ENCODE measurements around the gene TUT1. TPM values are rescaled to one million over a fixed set of nuclear protein-coding genes. Genes with fewer than 3 reads are reported as not detected.

Gene TUT1
- total and polyA plus RNA-seq, 2 experiments from 2014 or later, result 12.8 to 22.2 TPM

DNA sequence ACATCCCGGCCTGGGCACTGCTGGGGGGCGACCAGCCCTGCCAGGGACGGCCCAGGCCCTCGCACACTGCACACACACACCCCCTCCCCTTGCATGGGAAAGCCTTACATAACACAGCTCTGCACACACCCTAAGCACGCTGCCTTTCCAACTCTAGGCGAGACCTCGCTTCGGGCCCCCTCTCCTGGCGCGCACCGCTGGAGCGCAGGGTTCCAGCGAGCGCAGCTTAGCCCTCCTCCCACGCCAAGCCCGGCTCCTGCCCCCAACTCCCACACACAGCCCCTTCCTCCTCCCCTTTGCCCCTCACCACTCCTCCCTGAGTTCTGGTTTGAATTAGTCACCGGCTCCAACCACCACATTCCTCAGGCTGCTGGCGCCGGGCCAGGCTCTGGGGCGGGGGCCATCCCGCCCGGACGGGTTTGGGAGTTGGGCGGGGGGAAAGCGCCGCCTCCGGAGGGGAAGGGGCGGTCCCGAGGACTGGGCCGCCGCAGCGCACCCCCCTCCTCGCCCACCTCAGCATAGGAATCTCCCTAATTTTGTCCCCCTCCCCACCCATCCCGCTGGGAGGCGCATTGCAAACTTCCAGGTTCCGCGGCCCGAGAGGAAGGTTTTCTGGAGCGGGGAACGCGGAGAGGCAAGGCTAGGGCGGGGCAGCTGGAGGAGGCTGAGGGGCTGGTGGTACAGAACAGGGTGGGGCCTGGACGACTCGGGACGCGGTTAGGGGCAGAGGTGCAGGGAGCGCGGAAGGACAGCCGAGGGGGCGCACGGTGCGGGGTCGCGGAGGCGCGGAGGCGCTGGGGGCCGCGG lies 45.7 kb downstream of the TUT1 start:
- Mint-ChIP-seq H3K9me3 (no peaks in the 10 kb centered on the region; the same call in 2 of the 3 replicates), H3K27me3 (ENCODE audit: insufficient read depth, low read depth, poor library complexity) (peaks cover 79% of the 10 kb centered on the region), H3K4me1 (peaks cover 51% of the 10 kb centered on the region), H3K36me3 (ENCODE audit: low read depth) (no peaks in the 10 kb centered on the region), H3K27ac (no peak overlapping the region), H3K4me3 (peak overlapping the region; percentile 83)
- no peak overlapping the region for H3K27ac ChIP-seq (ENCODE audit: low read depth)
- no peaks in the 10 kb centered on the region for H3K79me2 ChIP-seq (replicated peaks; ENCODE audit: insufficient read depth)
- TF ChIP-seq, protein P1, sequence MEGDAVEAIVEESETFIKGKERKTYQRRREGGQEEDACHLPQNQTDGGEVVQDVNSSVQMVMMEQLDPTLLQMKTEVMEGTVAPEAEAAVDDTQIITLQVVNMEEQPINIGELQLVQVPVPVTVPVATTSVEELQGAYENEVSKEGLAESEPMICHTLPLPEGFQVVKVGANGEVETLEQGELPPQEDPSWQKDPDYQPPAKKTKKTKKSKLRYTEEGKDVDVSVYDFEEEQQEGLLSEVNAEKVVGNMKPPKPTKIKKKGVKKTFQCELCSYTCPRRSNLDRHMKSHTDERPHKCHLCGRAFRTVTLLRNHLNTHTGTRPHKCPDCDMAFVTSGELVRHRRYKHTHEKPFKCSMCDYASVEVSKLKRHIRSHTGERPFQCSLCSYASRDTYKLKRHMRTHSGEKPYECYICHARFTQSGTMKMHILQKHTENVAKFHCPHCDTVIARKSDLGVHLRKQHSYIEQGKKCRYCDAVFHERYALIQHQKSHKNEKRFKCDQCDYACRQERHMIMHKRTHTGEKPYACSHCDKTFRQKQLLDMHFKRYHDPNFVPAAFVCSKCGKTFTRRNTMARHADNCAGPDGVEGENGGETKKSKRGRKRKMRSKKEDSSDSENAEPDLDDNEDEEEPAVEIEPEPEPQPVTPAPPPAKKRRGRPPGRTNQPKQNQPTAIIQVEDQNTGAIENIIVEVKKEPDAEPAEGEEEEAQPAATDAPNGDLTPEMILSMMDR (conservative IDR thresholded peaks at IDR 0.05; ENCODE audit: low read depth in 2 of 2), result peak in 1 of 2 experiments; percentile 6; a peak in 1 of 4 replicates
- TF ChIP-seq EZH2 (IDR thresholded peaks at IDR 0.05; ENCODE audit: low read depth, unreplicated experiment) (no peak), ZNF331 (CRISPR knock-in tag; IDR thresholded peaks at IDR 0.05; ENCODE audit: low read depth) (no peak), ETS1 (IDR thresholded peaks at IDR 0.05) (no peak), EZH2phosphoT487 (IDR thresholded peaks at IDR 0.05; ENCODE audit: unreplicated experiment) (no peak), NANOG (IDR thresholded peaks at IDR 0.05; ENCODE audit: borderline replicate concordance) (no peak), POLR2AphosphoS5 (IDR thresholded peaks at IDR 0.05; ENCODE audit: low read depth) (no peak)
- no peaks in the 10 kb centered on the region for H3K36me3 ChIP-seq (ENCODE audit: insufficient read depth)
- H3K4me1 ChIP-seq (ENCODE audit: insufficient read depth), result peaks cover 38% of the 10 kb centered on the region; the same call in 1 of the 2 replicates
- H3K9me2 ChIP-seq (ENCODE audit: insufficient read depth), result no peaks in the 10 kb centered on the region
- ATAC-seq (peak; percentile 40), DNase-seq (ENCODE audit: low spot score) (peak; percentile 83)
- H4K20me1 ChIP-seq (replicated peaks; ENCODE audit: insufficient read depth), result peaks cover 3% of the 10 kb centered on the region; the same call in 1 of the 2 replicates
- peak overlapping the region; percentile 88 for H3K4me3 ChIP-seq
- H3K4me2 ChIP-seq, result peak overlapping the region; percentile 96
- 0 out of 2 replicates have a peak, but pooled peaks cover 3% of the 10 kb centered on the region for H3F3A ChIP-seq (replicated peaks; ENCODE audit: low read depth)
- peaks cover 95% of the 10 kb centered on the region for H3K27me3 ChIP-seq (ENCODE audit: insufficient read depth)
- peak overlapping the region; percentile 94 for H2AFZ ChIP-seq

DNA sequence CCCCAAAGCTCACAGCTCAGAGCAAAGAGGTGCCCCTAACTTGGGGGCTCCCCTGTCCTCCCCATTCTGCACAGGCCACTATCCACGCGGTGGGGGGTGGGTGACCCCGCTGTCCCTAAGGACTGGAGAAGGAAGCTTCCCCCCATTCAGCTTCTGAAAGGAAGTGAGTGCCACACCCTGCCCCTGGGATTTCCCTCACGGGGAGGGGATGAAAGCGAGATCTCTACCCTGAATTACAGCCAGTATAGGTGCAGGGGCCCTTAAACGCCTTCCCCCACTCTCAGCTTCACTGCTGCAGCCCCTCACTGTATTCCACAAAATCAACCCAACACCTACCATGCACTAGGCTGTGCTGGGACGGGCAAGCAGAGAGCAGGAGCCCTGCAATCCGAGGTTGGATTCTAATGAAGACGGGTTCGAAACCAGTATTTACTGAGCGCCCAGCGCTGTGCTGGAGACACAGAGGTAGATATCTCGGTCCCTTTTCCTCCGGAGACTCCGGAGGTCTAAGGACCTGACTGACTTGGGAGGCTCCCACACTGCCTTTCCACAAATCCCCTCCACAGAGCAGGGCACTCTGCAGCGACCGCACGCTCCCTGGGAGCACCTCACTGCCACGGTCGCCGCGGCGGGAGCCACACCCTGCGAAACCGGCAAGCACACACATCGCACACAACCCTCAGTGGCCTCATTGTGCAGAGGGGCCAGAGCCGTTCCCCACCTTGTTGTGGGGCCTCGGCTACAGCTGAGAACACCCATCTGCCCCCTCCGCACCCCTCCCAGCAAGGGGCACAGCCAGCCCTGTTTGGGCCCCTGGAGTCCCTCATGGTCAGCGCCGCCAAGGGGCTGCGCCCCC lies 46.5 kb downstream of the TUT1 start:
- Histone ChIP-seq H3K4me1 (ENCODE audit: insufficient read depth) (peaks cover 38% of the 10 kb centered on the region; the same call in 1 of the 2 replicates), H3K27me3 (ENCODE audit: insufficient read depth) (peaks cover 86% of the 10 kb centered on the region), H3K9me2 (ENCODE audit: insufficient read depth) (no peaks in the 10 kb centered on the region), H4K20me1 (replicated peaks; ENCODE audit: insufficient read depth) (peaks cover 3% of the 10 kb centered on the region; the same call in 1 of the 2 replicates), H2AFZ (peak overlapping the region; percentile 94), H3K4me2 (peak overlapping the region; percentile 96), H3K4me3 (peak overlapping the region; percentile 88), H3K27ac (ENCODE audit: low read depth) (no peak overlapping the region), H3K36me3 (ENCODE audit: insufficient read depth) (no peaks in the 10 kb centered on the region), H3K79me2 (replicated peaks; ENCODE audit: insufficient read depth) (no peaks in the 10 kb centered on the region), H3F3A (replicated peaks; ENCODE audit: low read depth) (0 out of 2 replicates have a peak, but pooled peaks cover 3% of the 10 kb centered on the region)
- Mint-ChIP-seq H3K4me1 (peaks cover 51% of the 10 kb centered on the region), H3K27ac (no peak overlapping the region), H3K36me3 (ENCODE audit: low read depth) (no peaks in the 10 kb centered on the region), H3K9me3 (no peaks in the 10 kb centered on the region; the same call in 2 of the 3 replicates), H3K27me3 (ENCODE audit: insufficient read depth, low read depth, poor library complexity) (peaks cover 76% of the 10 kb centered on the region), H3K4me3 (peak overlapping the region; percentile 83)
- ATAC-seq (peak; percentile 0), DNase-seq (ENCODE audit: low spot score) (no peak)
- no peak for TF ChIP-seq ZNF114 (CRISPR knock-in tag; IDR thresholded peaks at IDR 0.05)
- peak; percentile 34 for TF ChIP-seq EZH2 (IDR thresholded peaks at IDR 0.05; ENCODE audit: low read depth, unreplicated experiment)

Data from GM23338 (cell line).